Coronary artery (tissue), 2 donors: Measurements from ENCODE around the gene FPGS.

Source experiments
- DNase-seq: peaks from one replicate; pipeline ENCODE4 v3.0.0-alpha.2; 2017; ENCODE audit warnings: low spot score
- H3K27ac ChIP-seq, 2 donors: fragments of 200-600 bp; sonication (generic); one replicate each; pipeline ENCODE4 v1.5.1; 2016 to 2019
- H3K4me3 ChIP-seq: fragments of 200-600 bp; sonication (generic); 2 replicates; pipeline ENCODE4 v1.5.1; 2016; ENCODE audit warnings: mild to moderate bottlenecking, moderate library complexity
- CTCF ChIP-seq: fragments of 200-600 bp; sonication (generic); IDR thresholded peaks from one replicate; pipeline ENCODE4 v1.5.1; 2019; ENCODE audit warnings: antibody characterized with exemption

The FPGS gene

GRCh38 chr9:127846443-127847177 lies 43.9 kb downstream of the FPGS start:
- peak; percentile 89 for DNase-seq
- TF ChIP-seq CTCF = no peak
- Histone ChIP-seq H3K27ac (peak overlapping the region; percentile 95 to 97), H3K4me3 (peak overlapping the region; percentile 48)

GRCh38 chr9:127847178-127847510 lies 44.5 kb downstream of the FPGS start:
- DNase-seq = peak; percentile 83
- H3K4me3 ChIP-seq = peak overlapping the region; percentile 48
- TF ChIP-seq CTCF = no peak
- H3K27ac ChIP-seq = peak overlapping the region; percentile 95 to 97

DNA sequence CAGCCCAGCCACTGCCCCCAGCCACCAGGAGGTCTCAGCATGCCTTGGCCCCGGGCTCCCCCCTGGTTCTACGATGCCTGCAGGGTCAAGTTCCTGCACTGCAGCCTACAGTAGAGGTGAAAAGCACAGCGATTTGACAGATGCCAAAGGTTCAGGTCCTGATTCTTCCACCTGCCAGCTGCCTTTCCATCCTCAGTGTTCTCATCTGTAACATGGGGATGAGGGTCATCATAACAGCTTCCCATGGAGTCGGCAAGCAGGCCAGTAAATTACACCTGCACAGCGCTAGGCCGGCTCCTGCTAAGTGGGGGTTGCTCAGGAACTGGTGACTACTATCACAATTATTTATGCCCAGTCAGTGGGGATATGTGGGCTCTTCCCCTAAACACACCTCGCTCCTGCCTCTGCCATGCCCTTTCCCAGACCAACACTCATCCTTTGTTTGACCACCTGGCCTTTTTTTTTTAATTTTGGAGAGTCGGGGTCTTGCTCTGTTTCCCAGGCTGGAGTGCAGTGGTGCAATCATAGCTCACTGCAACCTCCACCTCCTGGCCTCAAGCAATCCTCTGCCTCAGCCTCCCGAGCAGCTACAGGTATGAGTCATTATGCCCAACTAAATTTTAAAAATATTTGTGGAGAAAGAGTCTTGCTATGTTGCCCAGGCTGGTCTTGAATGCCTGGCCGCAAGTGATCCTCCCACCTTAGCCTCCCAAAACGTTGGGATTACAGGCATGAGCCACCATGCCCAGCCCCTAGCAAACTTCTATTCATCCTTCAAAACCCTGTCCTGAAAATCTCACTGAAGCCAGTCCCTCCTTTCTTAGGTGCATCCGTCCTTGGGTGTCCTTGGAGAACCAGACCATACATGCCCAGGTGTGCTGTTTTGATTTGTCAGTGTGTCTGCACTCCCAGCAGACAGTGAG lies 45.4 kb downstream of the FPGS start:
- no peak for TF ChIP-seq CTCF
- no peak for DNase-seq
- peak overlapping the region; percentile 95 to 97 for H3K27ac ChIP-seq
- peak overlapping the region; percentile 48 for H3K4me3 ChIP-seq

- TF ChIP-seq CTCF = no peak
- H3K4me3 ChIP-seq = peak overlapping the region; percentile 85
- DNase-seq = no peak
- peak overlapping the region in 1 of 2 donors; percentile 97 for H3K27ac ChIP-seq
Measured at GRCh38 chr9:127848756-127849504, 46.2 kb downstream of the FPGS start.

GRCh38 chr9:127850286-127850830 lies 47.7 kb downstream of the FPGS start:
- peak overlapping the region in 1 of 2 donors; percentile 97 for H3K27ac ChIP-seq
- H3K4me3 ChIP-seq = peak overlapping the region; percentile 85
- TF ChIP-seq CTCF = no peak
- DNase-seq = no peak

GRCh38 chr9:127852829-127853228 lies 50.1 kb downstream of the FPGS start:
- TF ChIP-seq CTCF = no peak
- Histone ChIP-seq H3K27ac (peak overlapping the region; percentile 86 to 92), H3K4me3 (peak overlapping the region; percentile 85)
- no peak for DNase-seq
